C4-2B (cell line): ENCODE data around the gene ZNF592.

Source experiments
- H3K27ac ChIP-seq: fragments of 450-650 bp; 2 replicates; pipeline ENCODE4 v1.5.1; 2017
- ZFX ChIP-seq: fragments of 450-650 bp; IDR thresholded peaks from 2 replicates; pipeline ENCODE4 v1.6.1; 2017
- TF ChIP-seq, protein P1 (sequence below): fragments of 450-650 bp; conservative IDR thresholded peaks from 2 replicates; pipeline ENCODE4 v1.5.1; 2017; ENCODE audit warnings: mild to moderate bottlenecking

ZNF592 gene

DNA sequence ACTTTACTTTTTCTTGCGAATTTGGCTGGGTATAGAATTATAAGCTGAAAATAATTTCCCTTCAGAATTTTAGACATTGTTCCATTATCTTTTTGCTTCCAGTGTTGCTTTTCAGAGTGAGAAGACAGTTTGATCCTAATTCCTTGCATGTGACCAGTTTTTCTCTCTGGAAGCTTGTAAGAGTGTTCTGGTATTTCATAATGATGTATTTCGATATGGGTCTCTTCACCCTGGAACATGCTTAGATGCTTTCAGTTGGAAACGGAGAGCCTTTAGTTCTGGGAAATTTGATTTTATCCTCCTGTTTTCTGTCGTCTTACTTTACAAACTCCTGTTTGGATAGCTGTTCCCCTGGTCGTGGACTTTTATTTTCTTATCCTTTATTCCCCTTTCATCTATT is 82.6 kb downstream of the ZNF592 start:
- H3K27ac ChIP-seq = no peak overlapping the region
- TF ChIP-seq, protein P1, sequence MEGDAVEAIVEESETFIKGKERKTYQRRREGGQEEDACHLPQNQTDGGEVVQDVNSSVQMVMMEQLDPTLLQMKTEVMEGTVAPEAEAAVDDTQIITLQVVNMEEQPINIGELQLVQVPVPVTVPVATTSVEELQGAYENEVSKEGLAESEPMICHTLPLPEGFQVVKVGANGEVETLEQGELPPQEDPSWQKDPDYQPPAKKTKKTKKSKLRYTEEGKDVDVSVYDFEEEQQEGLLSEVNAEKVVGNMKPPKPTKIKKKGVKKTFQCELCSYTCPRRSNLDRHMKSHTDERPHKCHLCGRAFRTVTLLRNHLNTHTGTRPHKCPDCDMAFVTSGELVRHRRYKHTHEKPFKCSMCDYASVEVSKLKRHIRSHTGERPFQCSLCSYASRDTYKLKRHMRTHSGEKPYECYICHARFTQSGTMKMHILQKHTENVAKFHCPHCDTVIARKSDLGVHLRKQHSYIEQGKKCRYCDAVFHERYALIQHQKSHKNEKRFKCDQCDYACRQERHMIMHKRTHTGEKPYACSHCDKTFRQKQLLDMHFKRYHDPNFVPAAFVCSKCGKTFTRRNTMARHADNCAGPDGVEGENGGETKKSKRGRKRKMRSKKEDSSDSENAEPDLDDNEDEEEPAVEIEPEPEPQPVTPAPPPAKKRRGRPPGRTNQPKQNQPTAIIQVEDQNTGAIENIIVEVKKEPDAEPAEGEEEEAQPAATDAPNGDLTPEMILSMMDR = no peak
- TF ChIP-seq ZFX = no peak

DNA sequence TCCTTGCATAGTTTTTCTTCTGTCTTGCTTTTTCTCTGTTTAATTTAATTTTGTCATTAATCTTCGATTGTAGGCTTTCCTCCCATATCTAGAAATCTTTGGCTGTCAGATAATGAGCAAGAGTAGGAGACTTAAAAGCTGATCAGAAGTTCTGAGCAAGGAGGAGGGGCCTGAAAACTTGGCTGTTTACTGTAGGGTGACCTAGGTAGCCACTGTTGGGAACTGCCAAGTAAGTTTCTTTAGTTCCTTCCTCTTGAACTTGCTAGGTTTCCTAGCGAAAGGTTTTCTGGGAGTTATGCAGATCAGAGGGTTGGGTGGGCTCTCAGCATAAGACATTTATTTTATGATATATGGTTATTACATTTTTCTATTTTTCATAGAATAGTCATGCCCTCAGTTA is 83.2 kb downstream of the ZNF592 start:
- TF ChIP-seq ZFX = no peak
- TF ChIP-seq, protein P1 = no peak
- no peak overlapping the region for H3K27ac ChIP-seq

DNA sequence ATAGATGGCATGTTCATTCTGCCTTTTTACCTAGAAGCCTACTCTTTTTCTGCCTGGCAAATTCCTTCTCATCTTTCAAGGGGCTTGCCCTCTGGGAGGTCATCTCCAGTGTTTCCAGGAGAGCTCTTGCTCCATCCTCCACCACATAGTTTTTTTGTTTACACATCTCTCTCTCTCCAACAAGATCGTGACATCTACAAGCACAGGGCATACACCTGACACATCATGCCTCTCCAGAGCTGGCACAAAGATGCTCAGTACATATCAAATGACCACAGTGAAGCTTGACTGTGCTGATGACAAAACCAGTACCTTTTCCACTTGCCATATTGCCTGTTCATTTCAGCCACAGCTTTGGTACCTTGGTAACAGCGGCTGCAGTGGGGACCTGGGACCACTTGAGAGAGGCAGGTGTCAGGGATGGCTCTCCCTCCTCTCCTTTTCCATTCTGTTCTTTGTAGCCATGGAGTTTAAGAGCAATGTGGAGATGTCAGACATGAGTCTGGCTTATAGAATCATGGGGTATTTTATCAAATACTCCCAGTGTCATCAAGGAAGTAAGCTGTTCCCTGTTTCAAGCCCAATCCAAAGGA is 84.2 kb downstream of the ZNF592 start:
- TF ChIP-seq, protein P1 = no peak
- no peak for TF ChIP-seq ZFX
- H3K27ac ChIP-seq = no peak overlapping the region

DNA sequence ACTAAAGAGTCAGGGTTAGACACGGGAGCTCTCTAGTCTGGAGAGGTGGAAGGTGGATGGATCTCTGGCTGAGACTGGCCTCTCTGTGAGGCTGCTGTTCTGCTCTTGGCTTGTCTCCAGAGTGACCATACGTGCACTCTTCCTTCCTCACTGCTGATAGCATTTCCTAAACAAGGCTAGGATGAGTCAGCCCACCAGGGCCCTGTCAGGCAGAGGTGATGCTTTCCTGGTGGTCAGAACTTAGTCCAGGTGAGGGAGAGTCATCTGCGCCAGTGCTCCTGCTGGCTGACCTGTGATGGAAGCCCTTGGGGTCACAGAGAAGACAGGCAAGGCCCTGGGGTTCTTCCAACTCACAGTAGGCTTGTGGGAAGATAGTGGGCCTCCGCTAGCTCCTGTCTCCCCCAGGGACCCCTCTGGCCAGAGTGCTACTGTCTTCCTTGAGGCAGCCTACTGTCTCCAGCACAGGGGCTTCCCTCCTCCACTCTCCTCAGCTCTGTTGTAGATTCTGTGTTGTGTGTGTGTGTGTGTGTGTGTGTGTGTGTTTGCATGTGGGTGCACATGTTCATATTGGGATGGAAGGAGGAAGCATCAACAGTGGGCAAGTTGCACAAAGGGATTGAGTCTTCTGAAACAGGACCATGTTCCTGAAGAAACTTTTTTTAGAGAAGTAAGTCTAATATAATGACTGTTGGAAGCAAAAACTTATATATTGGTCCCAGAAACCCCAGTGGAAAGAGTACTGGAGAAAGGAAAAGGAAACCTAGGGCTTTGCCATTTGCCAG is 85.2 kb downstream of the ZNF592 start:
- TF ChIP-seq, protein P1 = no peak
- no peak for TF ChIP-seq ZFX
- no peak overlapping the region for H3K27ac ChIP-seq

DNA sequence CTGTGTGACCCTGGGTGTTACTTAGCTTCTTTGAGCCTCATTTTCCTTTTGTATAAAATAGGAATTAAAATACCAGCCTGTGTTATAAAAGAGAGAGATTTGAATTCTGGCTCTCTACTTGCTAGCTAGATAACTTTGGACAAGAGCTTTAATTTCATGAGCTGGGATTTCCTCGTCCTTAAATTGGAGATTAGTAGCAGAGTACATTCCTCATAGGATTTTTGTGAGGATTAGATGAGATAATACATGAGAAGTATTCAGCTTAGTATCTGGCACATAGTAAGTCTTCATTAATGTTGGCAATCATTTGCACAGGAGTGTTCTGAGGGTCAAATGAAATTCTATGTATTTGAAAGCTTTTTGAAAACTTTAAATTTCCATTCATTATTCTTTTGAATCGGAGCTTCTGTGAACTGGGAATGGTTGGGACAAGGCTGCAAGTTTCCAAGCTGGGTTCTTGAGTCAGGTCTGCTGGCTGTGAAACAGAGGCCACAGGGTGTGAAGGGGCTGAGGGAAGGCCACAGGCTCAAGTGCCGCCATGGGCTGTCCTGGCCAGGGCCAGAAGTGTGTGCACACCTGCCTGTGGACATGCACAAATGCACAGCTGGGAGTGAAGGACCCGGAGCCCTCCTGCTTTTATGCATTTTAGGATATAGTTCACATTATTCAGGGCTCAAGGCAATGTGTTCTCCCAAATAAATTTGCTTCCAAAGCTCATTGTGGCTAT is 86.0 kb downstream of the ZNF592 start:
- H3K27ac ChIP-seq = no peak overlapping the region
- TF ChIP-seq, protein P1 = no peak
- no peak for TF ChIP-seq ZFX

DNA sequence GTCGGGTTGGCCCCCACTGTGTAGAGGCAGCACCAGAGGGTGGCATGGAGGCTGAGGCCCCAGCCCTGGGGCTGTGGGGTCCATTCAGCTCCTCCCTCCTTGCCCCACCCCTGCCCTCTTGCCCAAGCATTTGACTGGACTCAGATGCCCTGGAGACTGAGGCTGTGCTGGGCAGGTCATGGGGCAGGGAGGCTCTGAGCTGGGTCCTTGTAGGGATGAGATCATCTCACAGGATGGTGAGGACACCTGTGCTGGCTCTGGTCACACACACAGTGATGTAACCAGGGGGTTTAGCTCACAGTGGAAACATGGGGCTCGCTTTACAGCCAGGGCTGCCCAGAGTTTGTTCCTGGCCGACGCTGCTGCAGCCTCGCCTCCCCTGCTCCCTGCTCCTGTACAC is 86.6 kb downstream of the ZNF592 start:
- no peak overlapping the region for H3K27ac ChIP-seq
- TF ChIP-seq, protein P1 = no peak
- no peak for TF ChIP-seq ZFX
